ENCODE measurements around the gene MYRIP.

DNA sequence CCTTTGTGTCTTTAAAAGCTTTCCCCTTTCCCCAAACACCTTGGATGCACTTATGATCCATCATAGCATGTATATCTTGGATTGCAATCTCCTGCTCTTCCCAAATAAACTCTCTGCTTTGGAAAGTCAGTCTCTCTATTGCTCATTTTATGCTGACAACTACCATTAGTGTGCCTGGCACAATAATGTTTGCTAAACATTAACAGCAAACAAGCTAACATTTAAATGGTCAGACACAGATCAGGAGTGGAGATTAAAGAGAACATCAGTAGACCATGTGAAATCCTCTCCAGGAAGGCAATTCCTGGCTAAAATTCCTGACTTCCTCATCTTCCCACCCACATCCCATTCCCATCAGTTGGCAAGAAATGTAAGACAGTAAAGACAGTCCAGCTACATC is 455.8 kb downstream of the MYRIP start:
- TF ChIP-seq, protein P1, sequence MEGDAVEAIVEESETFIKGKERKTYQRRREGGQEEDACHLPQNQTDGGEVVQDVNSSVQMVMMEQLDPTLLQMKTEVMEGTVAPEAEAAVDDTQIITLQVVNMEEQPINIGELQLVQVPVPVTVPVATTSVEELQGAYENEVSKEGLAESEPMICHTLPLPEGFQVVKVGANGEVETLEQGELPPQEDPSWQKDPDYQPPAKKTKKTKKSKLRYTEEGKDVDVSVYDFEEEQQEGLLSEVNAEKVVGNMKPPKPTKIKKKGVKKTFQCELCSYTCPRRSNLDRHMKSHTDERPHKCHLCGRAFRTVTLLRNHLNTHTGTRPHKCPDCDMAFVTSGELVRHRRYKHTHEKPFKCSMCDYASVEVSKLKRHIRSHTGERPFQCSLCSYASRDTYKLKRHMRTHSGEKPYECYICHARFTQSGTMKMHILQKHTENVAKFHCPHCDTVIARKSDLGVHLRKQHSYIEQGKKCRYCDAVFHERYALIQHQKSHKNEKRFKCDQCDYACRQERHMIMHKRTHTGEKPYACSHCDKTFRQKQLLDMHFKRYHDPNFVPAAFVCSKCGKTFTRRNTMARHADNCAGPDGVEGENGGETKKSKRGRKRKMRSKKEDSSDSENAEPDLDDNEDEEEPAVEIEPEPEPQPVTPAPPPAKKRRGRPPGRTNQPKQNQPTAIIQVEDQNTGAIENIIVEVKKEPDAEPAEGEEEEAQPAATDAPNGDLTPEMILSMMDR (IDR thresholded peaks at IDR 0.05 in 8 of 11, conservative IDR thresholded peaks at IDR 0.05 in 3 of 11) = no peak
- TF ChIP-seq POLR2A (IDR thresholded peaks at IDR 0.05) (no peak), POLR2AphosphoS5 (IDR thresholded peaks at IDR 0.05) (no peak)
